Activated CD8-positive, alpha-beta T cell treated with anti-CD3 and anti-CD28 coated beads, Interleukin-2, amount 10 ng/mL, durations not matched to agents 7 days and 5 days (primary cell): ENCODE measurements around the gene CLDN18. TPM values are rescaled to one million over a fixed set of nuclear protein-coding genes. Genes with fewer than 3 reads are reported as not detected.

ENCODE experiments used
- ATAC-seq: fragments of 150-1000 bp; cut with Tn5 transposase; one replicate; pipeline ENCODE4 v1.10.0; 2021; ENCODE audit warnings: moderate library complexity
- CTCF ChIA-PET: fragments of 350-600 bp; sonication (Branson Sonifier 250); formaldehyde crosslinking; loops from one replicate; lab custom pipeline; 2021; ENCODE audit warnings: antibody characterized with exemption; lab: Charles Lee
- POLR2A ChIA-PET: fragments of 350-600 bp; sonication (Branson Sonifier 250); formaldehyde crosslinking; loops from one replicate; lab custom pipeline; 2021; ENCODE audit warnings: antibody characterized with exemption; lab: Charles Lee
- DNase-seq: peaks from one replicate; pipeline ENCODE4 v3.0.0-alpha.2; 2020
- H3K27ac Mint-ChIP-seq: one replicate; pipeline ENCODE4 v1.8.0; 2021; ENCODE audit warnings: mild to moderate bottlenecking, mixed read lengths
- H3K27me3 Mint-ChIP-seq: one replicate; pipeline ENCODE4 v1.8.0; 2021; ENCODE audit warnings: low read depth, mixed read lengths
- H3K36me3 Mint-ChIP-seq: one replicate; pipeline ENCODE4 v1.8.0; 2021; ENCODE audit warnings: low read depth, mixed read lengths
- H3K4me1 Mint-ChIP-seq: one replicate; pipeline ENCODE4 v1.8.0; 2021; ENCODE audit warnings: low read depth, mixed read lengths
- H3K4me3 Mint-ChIP-seq: one replicate; pipeline ENCODE4 v1.8.0; 2021; ENCODE audit warnings: mild to moderate bottlenecking, mixed read lengths
- H3K9me3 Mint-ChIP-seq: one replicate; pipeline ENCODE4 v1.8.0; 2022; ENCODE audit warnings: mixed read lengths; ENCODE audit not compliant: insufficient read depth
- total RNA-seq, 2 experiments: library from RNA; stranded (reverse); gene quantifications; one replicate each; pipeline ENCODE4 v1.2.3, GENCODE V29; 2021

Gene CLDN18
- total RNA-seq, 2 experiments from 2014 or later: not detected

- Mint-ChIP-seq H3K27me3 (peaks cover 13% of the 10 kb centered on the region), H3K36me3 (no peaks in the 10 kb centered on the region), H3K4me1 (peaks cover 38% of the 10 kb centered on the region), H3K27ac (peak overlapping the region; percentile 68), H3K4me3 (peak overlapping the region; percentile 46), H3K9me3 (no peaks in the 10 kb centered on the region)
- DNase-seq (peak; percentile 39), ATAC-seq (peak; percentile 76)
- POLR2A ChIA-PET: interaction anchor here (0.7 to 2.7 kb wide), 5 partner anchors 16 to 1330 kb away, joined by 3 to 10 read pairs (median 5); partner anchors contain the start of gene ARMC8
- CTCF ChIA-PET: interaction anchor here (0.7 to 1.8 kb wide), 8 partner anchors 11 to 92 kb away, joined by 3 to 18 read pairs (median 4); partner anchors contain the start of gene DZIP1L
These were observed 72.4 kb downstream of the CLDN18 start for GRCh38 chr3:138082085-138082991.

GRCh38 chr3:138082992-138083386, 73.0 kb downstream of the CLDN18 start:
- no peak for DNase-seq
- peaks cover 38% of the 10 kb centered on the region for H3K4me1 Mint-ChIP-seq
- peak; percentile 33 for ATAC-seq
- ChIA-PET POLR2A (interaction anchor here (1.1 to 2.7 kb wide), 2 partner anchors 17 to 1330 kb away, joined by 3 to 10 read pairs; no protein-coding TSS in a partner anchor), CTCF (interaction anchor here (0.7 to 1.8 kb wide), 5 partner anchors 10 to 91 kb away, joined by 3 to 18 read pairs (median 11); no protein-coding TSS in a partner anchor)
- H3K27me3 Mint-ChIP-seq: peaks cover 17% of the 10 kb centered on the region
- H3K36me3 Mint-ChIP-seq: no peaks in the 10 kb centered on the region
- H3K27ac Mint-ChIP-seq: peak overlapping the region; percentile 73
- no peaks in the 10 kb centered on the region for H3K9me3 Mint-ChIP-seq
- H3K4me3 Mint-ChIP-seq: peak overlapping the region; percentile 46

Other genes starting within 250 kb of the CLDN18 start
- gene SOX14, start 245.8 kb upstream of the CLDN18 start, total RNA-seq: not detected
- not detected for gene DZIP1L, start 105.4 kb downstream of the CLDN18 start, total RNA-seq
- not detected for gene A4GNT, start 122.2 kb downstream of the CLDN18 start, total RNA-seq
- 10 to 100 TPM; 18.1 to 21.8 TPM for gene DBR1, start 164.8 kb downstream of the CLDN18 start, total RNA-seq
- gene ARMC8, start 177.1 kb downstream of the CLDN18 start, total RNA-seq: 10 to 100 TPM; 50.4 to 53.2 TPM